LoVo (cell line): ENCODE measurements around the gene UPF2.
A peak's percentile ranks its signal among the peaks of the same experiment; 100 is the strongest.
"Not testable (repeated sequence)": the region's sequence is repeated elsewhere in the genome, so short reads cannot be mapped to it uniquely, and the experiment has no call there.

Source experiments
- DNase-seq: peaks from one replicate; pipeline ENCODE4 v3.0.0-alpha.2; 2016; ENCODE audit warnings: low spot score

The UPF2 gene, protein sequence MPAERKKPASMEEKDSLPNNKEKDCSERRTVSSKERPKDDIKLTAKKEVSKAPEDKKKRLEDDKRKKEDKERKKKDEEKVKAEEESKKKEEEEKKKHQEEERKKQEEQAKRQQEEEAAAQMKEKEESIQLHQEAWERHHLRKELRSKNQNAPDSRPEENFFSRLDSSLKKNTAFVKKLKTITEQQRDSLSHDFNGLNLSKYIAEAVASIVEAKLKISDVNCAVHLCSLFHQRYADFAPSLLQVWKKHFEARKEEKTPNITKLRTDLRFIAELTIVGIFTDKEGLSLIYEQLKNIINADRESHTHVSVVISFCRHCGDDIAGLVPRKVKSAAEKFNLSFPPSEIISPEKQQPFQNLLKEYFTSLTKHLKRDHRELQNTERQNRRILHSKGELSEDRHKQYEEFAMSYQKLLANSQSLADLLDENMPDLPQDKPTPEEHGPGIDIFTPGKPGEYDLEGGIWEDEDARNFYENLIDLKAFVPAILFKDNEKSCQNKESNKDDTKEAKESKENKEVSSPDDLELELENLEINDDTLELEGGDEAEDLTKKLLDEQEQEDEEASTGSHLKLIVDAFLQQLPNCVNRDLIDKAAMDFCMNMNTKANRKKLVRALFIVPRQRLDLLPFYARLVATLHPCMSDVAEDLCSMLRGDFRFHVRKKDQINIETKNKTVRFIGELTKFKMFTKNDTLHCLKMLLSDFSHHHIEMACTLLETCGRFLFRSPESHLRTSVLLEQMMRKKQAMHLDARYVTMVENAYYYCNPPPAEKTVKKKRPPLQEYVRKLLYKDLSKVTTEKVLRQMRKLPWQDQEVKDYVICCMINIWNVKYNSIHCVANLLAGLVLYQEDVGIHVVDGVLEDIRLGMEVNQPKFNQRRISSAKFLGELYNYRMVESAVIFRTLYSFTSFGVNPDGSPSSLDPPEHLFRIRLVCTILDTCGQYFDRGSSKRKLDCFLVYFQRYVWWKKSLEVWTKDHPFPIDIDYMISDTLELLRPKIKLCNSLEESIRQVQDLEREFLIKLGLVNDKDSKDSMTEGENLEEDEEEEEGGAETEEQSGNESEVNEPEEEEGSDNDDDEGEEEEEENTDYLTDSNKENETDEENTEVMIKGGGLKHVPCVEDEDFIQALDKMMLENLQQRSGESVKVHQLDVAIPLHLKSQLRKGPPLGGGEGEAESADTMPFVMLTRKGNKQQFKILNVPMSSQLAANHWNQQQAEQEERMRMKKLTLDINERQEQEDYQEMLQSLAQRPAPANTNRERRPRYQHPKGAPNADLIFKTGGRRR

DNA sequence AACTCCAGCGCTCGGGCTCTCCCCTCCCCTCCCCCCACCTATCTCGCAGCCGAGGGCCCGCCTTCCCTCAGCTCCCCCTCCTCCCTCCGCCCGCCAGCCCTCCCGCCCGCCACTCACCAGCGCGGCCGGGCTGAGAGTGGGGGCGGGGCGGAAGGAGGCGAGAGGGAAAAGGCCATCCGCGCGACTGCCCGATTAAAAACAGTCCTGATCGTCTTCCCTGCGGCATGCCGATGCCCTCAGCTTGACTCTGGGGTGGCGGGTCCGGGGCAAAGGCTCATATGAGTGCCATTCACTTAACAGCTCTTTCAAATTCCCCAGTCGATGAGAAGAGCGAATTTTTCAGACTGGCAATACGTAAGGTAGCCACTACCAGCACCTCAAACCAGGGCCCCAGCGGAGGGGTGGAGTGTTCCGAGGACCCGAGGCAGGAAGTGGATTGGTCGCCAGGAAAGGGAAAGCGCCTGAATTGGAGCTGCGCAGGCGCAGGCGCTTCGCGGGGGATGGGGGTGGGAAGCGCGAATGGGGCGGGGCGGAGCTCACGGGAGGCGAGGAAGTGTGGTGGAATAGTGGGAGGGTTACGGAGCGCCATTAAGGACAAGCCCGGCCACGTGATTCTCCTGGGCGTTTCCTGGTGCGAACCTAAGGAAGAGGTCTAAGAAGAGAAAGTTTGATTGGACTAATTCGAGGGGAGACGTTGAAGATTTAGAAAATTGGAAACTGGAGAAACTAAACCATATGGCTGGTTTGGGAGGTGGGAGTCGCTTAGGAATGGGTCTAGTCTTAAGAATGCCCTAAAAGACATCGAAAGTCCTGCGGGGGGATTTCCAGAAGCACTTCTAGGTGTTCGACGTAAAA, at the start of gene UPF2:
UPF2 (minus strand) TSS at position 13 of the 855 bp plus-strand sequence. CDS start 7,386 bp downstream, outside the sequence.
- peak; percentile 98 for DNase-seq

DNA sequence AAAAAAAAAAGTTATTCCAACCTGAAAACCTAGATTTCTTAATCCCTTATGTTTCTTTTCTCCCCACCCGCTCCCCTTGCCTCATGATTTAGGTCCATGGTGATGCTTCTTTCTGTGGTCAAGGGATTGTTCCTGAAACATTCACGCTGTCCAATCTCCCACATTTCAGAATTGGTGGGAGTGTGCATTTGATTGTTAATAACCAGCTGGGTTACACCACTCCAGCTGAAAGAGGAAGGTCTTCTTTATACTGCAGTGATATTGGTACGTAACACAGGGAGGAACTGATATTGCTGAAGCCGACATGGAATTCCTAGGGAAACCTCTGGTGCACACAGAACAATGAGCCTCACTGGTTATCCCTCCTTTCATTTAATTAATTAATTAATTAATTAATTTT, 48.8 kb upstream of the UPF2 start:
- DNase-seq = no peak

DNA sequence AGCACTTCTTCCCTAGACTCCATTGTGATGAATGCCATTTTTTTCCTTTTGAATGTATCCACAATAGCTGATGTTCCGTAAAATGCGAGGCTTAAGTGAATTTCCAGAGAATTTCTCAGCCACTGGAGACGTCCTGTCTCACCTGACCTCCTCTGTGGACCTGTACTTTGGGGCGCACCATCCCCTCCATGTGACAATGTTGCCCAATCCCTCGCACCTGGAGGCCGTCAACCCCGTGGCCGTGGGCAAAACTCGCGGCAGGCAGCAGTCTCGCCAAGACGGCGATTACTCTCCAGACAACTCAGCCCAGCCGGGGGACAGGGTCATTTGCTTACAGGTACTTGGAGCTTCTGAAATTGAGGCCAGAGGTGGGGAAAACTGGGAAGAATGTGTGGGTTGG, 46.3 kb upstream of the UPF2 start:
- DNase-seq = no peak

DNA sequence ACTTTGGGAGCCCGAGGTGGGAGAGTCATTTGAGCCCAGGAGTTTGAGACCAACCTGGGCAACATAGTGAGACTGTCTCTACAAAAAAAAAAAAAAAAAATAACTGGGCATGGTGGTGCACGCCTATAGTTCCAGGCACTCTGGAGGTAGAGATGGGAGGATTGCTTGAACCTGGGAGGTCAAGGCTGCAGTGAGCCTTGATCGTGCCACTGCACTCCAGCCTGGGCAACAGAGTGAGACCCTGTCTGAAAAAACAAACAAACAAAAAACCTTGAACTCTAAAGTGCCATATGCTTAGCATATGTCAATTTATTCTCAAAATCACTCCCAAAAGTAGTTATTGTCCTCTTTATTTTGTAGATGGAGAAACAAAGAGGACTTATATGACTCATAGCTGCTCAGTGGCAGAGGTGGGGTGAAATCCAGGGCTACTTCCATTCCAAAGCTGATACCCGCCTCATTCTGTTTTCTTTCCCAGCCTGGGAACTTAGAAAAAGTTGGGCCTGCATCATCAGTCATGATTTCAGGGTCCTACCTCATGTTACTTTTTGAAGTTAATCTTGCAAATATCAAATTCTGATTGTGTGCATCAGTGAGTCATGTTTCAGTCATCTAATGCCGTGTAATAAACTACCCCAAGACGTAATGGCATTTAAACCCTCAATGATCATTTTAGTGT, 39.4 kb upstream of the UPF2 start:
- no peak for DNase-seq

DNA sequence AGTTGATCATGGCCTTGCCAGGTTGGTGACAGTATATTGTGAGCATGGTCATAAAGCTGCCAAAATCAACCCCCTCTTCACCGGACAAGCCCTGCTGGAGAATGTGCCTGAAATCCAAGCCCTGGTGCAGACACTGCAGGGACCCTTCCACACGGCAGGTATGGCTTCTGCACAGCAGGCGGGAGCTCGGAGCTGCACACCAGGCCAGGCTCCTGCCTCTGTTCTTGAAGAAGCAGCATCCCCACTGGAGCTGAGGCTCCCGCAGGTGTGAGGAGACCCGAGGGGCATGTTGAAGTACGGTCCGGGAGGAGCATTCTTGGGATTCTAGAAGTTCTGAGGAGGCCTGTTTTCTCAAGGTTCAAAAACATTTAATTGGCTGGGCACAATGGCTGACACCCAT, 38.9 kb upstream of the UPF2 start:
- no peak for DNase-seq

DNA sequence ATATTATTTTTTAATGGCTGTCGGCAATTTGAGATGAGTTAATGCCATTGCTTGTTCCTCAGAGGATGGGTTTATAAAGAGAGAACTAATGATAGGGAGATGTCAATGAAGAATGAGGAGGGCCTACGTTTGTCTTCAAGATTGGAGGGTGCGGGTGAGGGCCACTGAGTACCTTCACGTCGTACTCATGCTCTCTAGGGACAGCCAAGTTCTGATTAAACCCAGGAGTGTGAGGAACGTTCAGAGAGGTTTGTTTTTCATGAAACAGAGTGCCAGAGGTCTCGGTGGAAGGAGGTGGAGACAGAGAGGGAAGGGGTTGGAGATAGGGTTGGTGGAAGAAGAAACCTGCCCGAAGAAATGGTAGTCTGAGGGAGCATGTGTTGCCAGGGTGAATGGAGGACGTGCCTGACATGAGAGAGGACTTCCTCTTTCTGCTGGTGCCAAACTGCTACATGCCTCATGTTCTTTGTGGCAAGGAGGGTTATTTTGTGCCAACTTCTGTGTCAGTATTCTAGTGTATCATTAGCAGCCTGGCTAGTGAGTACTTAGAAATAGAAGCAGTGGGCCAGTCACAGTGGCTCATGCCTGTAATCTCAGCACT, 35.1 kb upstream of the UPF2 start:
- no peak for DNase-seq

DNA sequence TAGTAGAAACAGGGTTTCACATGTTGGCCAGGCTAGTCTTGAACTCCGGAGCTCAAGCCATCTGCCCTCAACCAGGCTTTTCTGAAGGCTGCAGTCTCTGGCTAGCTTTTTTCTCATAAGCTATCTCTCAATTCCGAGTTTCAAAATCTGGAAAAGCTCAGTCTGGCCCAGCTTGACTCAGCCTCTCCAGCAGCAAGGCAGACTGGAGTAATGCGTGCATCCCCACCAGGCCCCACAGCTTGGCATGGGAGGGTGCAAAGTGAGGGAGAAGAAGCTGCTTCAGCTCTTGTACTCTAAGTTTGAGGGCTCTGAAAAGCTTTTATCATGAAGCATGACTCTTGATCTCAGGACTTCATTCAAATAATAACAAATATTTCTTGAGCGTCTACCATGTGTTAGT, 30.9 kb upstream of the UPF2 start:
- DNase-seq = no peak

DNA sequence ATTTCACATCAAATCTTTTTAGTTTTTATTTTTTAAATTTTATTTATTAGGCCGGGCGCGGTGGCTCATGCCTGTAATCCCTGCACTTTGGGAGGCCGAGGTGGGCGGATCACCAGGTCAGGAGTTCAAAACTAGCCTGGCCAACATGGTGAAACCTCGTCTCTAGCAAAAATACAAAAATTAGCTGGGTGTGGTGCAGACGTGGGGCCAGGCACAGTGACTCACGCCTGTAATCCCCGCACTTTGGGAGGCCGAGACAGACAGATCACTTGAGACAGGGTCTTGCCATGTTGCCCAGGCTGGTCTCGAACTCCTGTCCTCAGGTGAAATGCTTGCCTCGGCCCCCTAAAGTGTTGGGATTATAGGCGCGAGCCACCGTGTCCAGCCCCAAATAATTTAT, 28.8 kb upstream of the UPF2 start:
- DNase-seq = not testable (repeated sequence)

DNA sequence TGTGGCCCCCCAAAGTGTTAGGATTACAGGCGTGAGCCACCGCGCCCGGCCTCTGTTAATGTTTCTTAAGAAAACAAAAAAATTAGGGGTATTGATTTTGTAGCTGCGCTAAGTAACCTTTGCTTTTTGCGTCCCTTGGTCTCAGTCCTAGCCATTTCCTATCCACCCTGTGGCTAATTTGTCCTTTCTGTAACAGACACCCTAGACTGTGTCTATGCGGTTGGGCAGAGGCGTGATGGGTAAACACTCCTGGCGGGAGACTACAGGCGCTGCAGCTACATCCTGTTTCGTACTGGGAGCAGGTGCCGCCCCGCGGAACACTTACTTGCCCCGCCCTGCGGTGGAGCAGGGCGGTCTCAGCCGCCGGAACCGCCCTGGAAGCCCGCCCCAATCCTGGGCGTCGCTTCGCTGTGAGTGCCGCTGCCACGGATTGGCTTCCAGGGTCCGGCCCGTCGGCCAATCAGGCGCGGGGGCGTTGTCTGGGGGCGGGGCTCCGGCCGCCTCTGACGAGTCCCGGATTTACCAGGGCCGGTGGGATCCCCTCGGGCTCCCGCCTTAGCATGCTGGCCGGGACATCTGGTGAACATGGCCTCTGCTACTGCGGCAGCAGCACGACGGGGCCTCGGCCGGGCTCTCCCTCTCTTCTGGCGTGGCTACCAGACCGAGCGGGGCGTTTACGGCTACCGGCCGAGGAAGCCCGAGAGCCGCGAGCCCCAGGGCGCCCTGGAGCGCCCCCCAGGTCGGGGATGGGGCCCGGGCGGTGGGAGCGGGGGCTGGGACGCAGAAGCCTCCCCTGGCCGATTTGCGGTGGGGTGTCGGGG, 26.1 kb upstream of the UPF2 start, which contains the start of gene DHTKD1:
DHTKD1 (plus strand) TSS at position 506 of the 821 bp plus-strand sequence; CDS start at position 586, 80 bp downstream.
- DNase-seq = peak; percentile 97

DNA sequence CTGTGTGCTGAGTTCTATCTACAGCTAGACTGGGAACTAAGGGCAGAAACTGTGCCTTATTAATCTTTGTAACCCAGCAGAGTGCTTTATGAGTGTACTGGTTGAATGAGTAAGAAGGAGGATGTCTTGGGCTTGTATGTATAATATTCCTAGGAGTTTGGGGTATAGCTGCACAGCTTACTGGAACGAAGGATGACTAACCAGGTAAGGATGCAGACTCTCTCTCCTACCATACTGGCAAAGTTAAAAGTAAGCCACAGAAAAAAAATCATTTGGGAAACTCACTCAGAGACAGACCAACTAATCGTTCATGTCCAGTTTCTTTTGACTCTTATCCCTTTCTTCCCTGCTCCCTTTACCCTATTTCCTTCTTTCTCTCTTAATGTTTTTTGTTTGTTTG, 24.7 kb upstream of the UPF2 start:
- DNase-seq = no peak

DNA sequence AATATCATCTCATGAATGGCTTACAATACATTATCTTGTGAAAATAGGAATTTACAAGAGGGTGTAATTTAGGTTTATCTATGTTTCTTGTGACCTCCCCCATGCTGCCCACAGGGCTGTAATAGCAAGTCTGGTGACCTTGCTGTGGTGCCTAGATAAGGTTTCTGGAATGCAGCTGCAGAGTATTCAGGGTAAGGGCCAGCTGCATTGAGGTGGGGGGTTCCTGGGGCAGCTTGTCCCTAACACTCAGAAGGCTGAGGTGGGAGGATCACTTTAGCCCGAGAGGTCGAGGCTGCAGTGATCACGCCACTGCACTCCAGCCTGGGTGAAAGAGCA, 20.8 kb upstream of the UPF2 start:
- DNase-seq = no peak

DNA sequence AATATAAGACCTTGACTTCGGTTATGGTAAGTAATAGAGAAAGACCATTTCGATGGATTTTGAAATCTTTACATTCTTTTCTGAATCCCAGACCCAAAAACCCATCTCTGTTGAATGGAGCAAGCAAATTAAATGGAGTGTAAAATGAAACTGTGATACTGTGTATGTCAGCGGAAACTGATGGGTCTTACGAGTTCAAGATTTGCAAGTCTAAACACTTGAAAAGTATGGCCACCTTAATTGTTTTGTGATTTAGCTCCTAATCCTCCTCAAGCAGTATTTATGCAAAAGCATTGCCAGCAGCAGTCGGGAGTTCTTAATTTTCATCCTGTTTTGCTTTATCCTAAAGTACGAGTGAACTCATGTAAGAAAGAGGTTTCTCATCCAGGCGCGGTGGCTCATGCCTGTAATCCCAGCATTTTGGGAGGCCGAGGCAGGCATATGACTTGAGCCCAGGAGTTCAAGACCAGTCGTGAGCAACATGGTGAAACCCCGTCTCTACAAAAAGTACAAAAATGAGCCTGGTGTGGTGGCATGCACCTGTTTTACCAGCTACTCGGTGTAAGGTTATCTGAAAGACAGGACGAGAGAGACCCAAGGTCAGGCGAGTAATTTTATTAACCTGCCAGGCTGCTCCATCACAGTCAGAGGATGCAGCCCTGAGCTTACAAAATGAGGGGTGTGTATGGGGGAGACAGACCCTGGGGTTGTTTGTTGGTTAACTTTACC, 20.3 kb upstream of the UPF2 start:
- DNase-seq = no peak

DNA sequence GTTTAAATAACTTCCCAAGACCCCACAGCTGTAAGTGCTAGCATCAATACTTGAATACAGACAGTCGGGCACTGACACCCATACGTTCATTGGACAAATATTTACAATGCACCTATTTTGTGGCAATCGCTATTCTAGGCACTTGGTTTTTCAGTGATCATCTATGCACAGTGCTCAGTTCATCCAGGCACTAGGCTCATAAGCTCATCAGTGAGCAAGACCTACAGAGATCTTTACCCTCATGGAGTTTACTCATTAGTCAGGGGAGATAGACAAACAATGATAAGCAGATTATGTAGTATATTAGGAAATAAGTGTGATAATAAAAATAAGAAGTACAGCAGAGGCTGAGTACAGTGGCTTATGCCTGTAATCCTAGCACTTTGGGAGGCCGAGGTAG, 18.5 kb upstream of the UPF2 start:
- DNase-seq = no peak

DNA sequence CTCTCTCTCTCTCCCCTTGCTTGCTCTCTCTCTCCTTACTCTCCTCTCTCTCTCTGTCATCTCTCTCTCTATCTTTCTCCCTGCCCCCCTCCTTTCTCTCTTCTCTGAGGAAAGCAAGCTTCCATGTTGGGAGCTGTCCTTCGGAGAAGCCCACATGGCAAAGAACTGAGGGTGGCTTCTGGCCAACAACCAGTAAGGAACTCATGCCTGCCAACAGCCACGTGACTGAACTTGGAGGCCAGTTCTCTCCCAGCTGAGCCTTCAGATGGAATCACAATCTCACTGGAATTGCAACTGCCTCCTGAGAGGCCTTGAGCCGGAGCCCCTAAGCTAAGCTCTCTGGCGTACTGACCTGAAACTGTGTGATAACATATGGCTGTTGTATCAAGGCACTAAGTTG, 14.1 kb upstream of the UPF2 start:
- no peak for DNase-seq

DNA sequence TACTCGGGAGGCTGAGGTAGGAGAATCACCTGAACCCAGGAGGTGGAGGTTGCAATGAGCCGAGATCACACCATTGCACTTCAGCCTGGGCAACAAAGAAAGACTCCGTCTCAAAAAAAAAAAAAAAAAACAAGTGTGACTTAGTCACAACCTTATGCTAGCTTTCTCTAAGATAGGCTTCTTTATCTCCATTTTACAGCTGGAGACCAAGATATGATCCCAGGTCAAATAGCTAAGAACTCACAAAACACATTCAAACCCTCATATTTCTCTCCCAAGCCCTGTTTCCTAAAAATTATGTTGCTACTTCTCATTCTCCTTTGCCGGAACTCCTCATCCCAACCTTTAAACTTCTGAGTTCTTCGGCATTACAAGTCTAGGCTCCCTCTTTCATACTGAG, 13.1 kb upstream of the UPF2 start:
- no peak for DNase-seq

DNA sequence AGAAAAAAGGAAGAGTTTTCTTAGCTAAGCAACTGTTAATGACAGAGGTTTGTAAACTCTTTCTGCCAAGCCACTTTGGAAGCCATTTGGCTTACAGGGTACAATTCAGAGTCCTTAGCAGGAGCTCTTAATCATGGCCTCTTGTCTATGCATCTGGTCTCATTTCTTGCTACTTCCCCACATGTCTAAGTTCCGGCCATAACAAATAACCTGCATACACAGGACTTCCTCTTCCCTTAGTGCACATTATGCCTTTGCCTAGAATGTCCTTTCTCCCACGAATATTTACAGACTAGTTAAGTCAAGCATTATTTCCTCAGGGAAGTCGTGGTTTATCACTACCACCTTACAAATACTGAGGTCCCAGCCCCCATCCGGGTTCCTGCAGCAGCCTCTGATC, 8.6 kb upstream of the UPF2 start:
- no peak for DNase-seq

DNA sequence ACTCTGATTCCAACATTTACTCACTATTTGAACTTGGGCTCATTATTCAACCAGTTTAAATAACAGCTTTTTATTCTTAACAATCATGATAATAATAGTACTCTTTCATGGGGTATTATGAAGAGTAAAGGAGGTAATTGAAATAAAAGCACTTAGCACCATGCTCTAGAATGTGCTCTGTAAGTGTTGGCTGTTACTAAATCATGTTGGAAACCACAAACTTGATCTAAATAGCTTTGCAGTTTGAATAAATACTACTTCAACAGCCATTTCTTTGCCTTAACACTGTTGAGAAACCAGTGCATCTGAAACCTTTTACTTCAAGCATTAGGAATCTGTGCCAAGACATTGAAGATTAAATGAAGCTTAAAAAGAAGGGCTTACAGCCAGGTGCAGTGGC, 7.9 kb upstream of the UPF2 start:
- no peak for DNase-seq

DNA sequence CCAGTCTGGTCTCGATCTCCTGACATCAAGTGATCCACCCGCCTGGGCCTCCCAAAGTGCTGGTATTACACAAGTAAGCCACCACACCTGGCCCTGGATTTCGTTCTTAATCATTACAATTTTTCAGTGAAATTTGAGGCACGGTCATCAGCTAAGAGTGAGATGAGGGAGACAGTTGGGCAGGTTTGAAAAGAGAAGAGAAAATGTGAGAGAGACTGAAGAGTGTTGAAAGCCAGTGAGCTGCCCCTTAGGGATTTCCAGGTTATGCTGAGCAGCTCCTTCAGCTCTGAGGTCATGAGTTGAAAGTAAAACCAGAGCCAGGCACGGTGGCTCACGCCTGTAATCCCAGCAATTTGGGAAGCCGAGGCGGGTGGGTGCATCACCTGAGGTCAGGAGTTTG, 5.9 kb upstream of the UPF2 start:
- no peak for DNase-seq

DNA sequence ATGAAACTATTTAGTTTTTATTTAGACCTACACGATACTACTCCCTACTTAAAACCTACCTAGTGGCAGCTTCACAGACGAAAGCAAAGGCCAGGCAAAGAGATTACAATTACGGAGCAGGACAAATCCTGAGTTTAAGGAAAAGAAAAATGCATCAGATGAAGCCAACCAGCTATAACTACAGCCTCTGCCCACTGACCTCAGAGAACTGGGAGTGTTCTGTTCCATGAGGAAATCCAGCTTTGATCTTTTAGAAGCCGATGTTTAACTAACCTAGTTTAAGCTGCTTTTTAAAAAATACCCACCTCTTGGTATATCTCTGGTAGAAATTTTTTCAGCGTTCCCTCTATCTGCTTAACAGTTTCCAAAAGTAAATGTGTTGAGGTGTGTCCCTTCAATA, 3.0 kb upstream of the UPF2 start:
- no peak for DNase-seq
